ENCODE measurements around the gene EPHB6. TPM values are rescaled to one million over a fixed set of nuclear protein-coding genes. Genes with fewer than 3 reads are reported as not detected.

The EPHB6 gene
- polyA plus RNA-seq, 1 of the 3 experiments (the other 2 are of a cell fraction) = 1.8 TPM

- WGBS (ENCODE audit: low lambda C conversion rate) = 34% methylated on average over 5 of the region's 5 CpGs
- Histone ChIP-seq H3K9me2 (no peaks in the 10 kb centered on the region; the same call in 1 of the 2 replicates), H3F3A (replicated peaks; ENCODE audit: insufficient read depth) (no peaks in the 10 kb centered on the region), H3K9me3 (no peaks in the 10 kb centered on the region), H3K4me2 (no peak overlapping the region), H3K4me3 (ENCODE audit: low read depth in 2 of 2, low read length in 1 of 2) (no peak overlapping the region), H3K36me3 (replicated peaks in 1 of 2; ENCODE audit: control insufficient read depth in 1 of 2, insufficient read depth in 2 of 2, low read length in 1 of 2) (no peaks in the 10 kb centered on the region), H3K79me2 (ENCODE audit: insufficient read depth) (no peaks in the 10 kb centered on the region), H3K27ac (ENCODE audit: low read depth in 2 of 2, low read length in 1 of 2) (no peak overlapping the region), H3K27me3 (ENCODE audit: insufficient read depth) (peaks cover 10% of the 10 kb centered on the region; the same call in 1 of the 2 replicates), H3K4me1 (ENCODE audit: control insufficient read depth in 1 of 2, insufficient read depth in 2 of 2, low read depth in 1 of 2, low read length in 1 of 2) (peaks cover 0 to 9% of the 10 kb centered on the region in 2 experiments; a peak in 2 of 4 replicates), H3K9ac (no peak overlapping the region), H2AFZ (ENCODE audit: low read depth) (no peak overlapping the region), H4K20me1 (ENCODE audit: insufficient read depth) (no peaks in the 10 kb centered on the region)
- TF ChIP-seq, protein P1, sequence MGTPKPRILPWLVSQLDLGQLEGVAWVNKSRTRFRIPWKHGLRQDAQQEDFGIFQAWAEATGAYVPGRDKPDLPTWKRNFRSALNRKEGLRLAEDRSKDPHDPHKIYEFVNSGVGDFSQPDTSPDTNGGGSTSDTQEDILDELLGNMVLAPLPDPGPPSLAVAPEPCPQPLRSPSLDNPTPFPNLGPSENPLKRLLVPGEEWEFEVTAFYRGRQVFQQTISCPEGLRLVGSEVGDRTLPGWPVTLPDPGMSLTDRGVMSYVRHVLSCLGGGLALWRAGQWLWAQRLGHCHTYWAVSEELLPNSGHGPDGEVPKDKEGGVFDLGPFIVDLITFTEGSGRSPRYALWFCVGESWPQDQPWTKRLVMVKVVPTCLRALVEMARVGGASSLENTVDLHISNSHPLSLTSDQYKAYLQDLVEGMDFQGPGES (IDR thresholded peaks at IDR 0.05; ENCODE audit: low read depth, low read length) = no peak
- TF ChIP-seq RFX5 (IDR thresholded peaks at IDR 0.05; ENCODE audit: low read length) (no peak), NRF1 (IDR thresholded peaks at IDR 0.05; ENCODE audit: low read depth, low read length) (no peak), TEAD4 (IDR thresholded peaks at IDR 0.05; ENCODE audit: borderline replicate concordance, insufficient read depth) (no peak), TCF12 (IDR thresholded peaks at IDR 0.05) (no peak), POLR2AphosphoS5 (IDR thresholded peaks at IDR 0.05; ENCODE audit: low read depth, low read length) (no peak), JUND (IDR thresholded peaks at IDR 0.05) (no peak), TAF1 (IDR thresholded peaks at IDR 0.05; ENCODE audit: borderline replicate concordance, low read depth, low read length) (no peak), FOSL2 (IDR thresholded peaks at IDR 0.05; ENCODE audit: borderline replicate concordance, low read depth) (no peak), RAD21 (IDR thresholded peaks at IDR 0.05; ENCODE audit: low read length) (no peak), YY1 (IDR thresholded peaks at IDR 0.05; ENCODE audit: low read depth) (no peak), MXI1 (IDR thresholded peaks at IDR 0.05; ENCODE audit: low read depth, low read length) (no peak), CHD2 (IDR thresholded peaks at IDR 0.05; ENCODE audit: low read length, partially characterized antibody) (no peak), RCOR1 (IDR thresholded peaks at IDR 0.05; ENCODE audit: low read length) (no peak), SMC3 (IDR thresholded peaks at IDR 0.05; ENCODE audit: low read depth, low read length) (no peak)
- TF ChIP-seq, protein P2, sequence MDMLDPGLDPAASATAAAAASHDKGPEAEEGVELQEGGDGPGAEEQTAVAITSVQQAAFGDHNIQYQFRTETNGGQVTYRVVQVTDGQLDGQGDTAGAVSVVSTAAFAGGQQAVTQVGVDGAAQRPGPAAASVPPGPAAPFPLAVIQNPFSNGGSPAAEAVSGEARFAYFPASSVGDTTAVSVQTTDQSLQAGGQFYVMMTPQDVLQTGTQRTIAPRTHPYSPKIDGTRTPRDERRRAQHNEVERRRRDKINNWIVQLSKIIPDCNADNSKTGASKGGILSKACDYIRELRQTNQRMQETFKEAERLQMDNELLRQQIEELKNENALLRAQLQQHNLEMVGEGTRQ (IDR thresholded peaks at IDR 0.05; ENCODE audit: borderline replicate concordance, low read depth, low read length) = no peak
- TF ChIP-seq, protein P3, sequence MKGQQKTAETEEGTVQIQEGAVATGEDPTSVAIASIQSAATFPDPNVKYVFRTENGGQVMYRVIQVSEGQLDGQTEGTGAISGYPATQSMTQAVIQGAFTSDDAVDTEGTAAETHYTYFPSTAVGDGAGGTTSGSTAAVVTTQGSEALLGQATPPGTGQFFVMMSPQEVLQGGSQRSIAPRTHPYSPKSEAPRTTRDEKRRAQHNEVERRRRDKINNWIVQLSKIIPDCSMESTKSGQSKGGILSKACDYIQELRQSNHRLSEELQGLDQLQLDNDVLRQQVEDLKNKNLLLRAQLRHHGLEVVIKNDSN (IDR thresholded peaks at IDR 0.05; ENCODE audit: borderline replicate concordance, low read depth) = no peak
- TF ChIP-seq, protein P4, sequence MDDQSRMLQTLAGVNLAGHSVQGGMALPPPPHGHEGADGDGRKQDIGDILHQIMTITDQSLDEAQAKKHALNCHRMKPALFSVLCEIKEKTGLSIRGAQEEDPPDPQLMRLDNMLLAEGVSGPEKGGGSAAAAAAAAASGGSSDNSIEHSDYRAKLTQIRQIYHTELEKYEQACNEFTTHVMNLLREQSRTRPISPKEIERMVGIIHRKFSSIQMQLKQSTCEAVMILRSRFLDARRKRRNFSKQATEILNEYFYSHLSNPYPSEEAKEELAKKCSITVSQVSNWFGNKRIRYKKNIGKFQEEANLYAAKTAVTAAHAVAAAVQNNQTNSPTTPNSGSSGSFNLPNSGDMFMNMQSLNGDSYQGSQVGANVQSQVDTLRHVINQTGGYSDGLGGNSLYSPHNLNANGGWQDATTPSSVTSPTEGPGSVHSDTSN (IDR thresholded peaks at IDR 0.05) = no peak
- TF ChIP-seq, protein P5, sequence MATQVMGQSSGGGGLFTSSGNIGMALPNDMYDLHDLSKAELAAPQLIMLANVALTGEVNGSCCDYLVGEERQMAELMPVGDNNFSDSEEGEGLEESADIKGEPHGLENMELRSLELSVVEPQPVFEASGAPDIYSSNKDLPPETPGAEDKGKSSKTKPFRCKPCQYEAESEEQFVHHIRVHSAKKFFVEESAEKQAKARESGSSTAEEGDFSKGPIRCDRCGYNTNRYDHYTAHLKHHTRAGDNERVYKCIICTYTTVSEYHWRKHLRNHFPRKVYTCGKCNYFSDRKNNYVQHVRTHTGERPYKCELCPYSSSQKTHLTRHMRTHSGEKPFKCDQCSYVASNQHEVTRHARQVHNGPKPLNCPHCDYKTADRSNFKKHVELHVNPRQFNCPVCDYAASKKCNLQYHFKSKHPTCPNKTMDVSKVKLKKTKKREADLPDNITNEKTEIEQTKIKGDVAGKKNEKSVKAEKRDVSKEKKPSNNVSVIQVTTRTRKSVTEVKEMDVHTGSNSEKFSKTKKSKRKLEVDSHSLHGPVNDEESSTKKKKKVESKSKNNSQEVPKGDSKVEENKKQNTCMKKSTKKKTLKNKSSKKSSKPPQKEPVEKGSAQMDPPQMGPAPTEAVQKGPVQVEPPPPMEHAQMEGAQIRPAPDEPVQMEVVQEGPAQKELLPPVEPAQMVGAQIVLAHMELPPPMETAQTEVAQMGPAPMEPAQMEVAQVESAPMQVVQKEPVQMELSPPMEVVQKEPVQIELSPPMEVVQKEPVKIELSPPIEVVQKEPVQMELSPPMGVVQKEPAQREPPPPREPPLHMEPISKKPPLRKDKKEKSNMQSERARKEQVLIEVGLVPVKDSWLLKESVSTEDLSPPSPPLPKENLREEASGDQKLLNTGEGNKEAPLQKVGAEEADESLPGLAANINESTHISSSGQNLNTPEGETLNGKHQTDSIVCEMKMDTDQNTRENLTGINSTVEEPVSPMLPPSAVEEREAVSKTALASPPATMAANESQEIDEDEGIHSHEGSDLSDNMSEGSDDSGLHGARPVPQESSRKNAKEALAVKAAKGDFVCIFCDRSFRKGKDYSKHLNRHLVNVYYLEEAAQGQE (IDR thresholded peaks at IDR 0.05; ENCODE audit: low read depth, low read length) = no peak
- DNase-seq = no peak
- ChIA-PET POLR2A (no interaction called here), CTCF (interaction anchor here (1.3 to 2.8 kb wide), 6 partner anchors 9 to 36 kb away, joined by 3 to 10 read pairs (median 8); no protein-coding TSS in a partner anchor)
Observed at GRCh38 chr7:142819530-142819929, 35.3 kb upstream of the EPHB6 start.
